Measurements from ENCODE around the gene APOBEC4. TPM values are rescaled to one million over a fixed set of nuclear protein-coding genes. Genes with fewer than 3 reads are reported as not detected.

APOBEC4 gene
- total and polyA plus RNA-seq, 2 of the 4 experiments (the other 2 are of a cell fraction), result not detected

GRCh38 chr1:183635606-183636333 is 17.3 kb downstream of the APOBEC4 start, which contains the start of gene ARPC5:
Gene ARPC5, minus strand, starts transcription at chr1:183635783. Its CDS starts 124 bp downstream, at chr1:183635659.
- H2BK5ac ChIP-seq (ENCODE audit: low read depth, low read length, poor library complexity, severe bottlenecking), result peak within 1 kb of the TSS; percentile 93
- DNase-seq, result peak; percentile 98
- H2AFZ ChIP-seq (replicated peaks; ENCODE audit: low read length, poor library complexity), result peak within 1 kb of the TSS; percentile 95
- POLR2A ChIA-PET (ENCODE audit: unreplicated experiment), result interaction anchor here (0.5 kb wide), 1 partner anchor 422 kb away, joined by 5 read pairs; no protein-coding TSS in a partner anchor
- dilution Hi-C loops (cut with HindIII; ENCODE audit: low sequenced_read_pairs, unreplicated experiment), result no loop called here
- peaks cover 2% of the 10 kb centered on the region for H3K4me1 ChIP-seq (ENCODE audit: control insufficient read depth, insufficient read depth, low read length)
- H3K14ac ChIP-seq (replicated peaks; ENCODE audit: low read depth, low read length), result peak within 1 kb of the TSS; percentile 99
- no TSS peak for BruUV-seq (replicated peaks)
- peak within 1 kb of the TSS; percentile 95 for H4K91ac ChIP-seq (ENCODE audit: insufficient read depth, low read depth, low read length)
- H2AK5ac ChIP-seq (ENCODE audit: low read depth, low read length), result peak within 1 kb of the TSS; percentile 91
- intact Hi-C loops (cut with micrococcal nuclease), result loop anchor here (10.0 kb wide), 2 partner anchors 419 to 749 kb away; partner anchors contain the start of genes C1orf21 and TSEN15
- H3K4me2 ChIP-seq (ENCODE audit: low read depth, low read length), result peak within 1 kb of the TSS; percentile 99
- no peaks in the 10 kb centered on the region for H3K27me3 ChIP-seq (ENCODE audit: control insufficient read depth, insufficient read depth, low read length)
- H3K4me3 ChIP-seq (ENCODE audit: insufficient read depth, low read depth, low read length), result peak within 1 kb of the TSS; percentile 85
- peak within 1 kb of the TSS; percentile 90 to 95 for H4K8ac ChIP-seq (ENCODE audit: low read depth in 2 of 2, low read length in 2 of 2)
- H3K18ac ChIP-seq (ENCODE audit: low read depth, low read length), result peak within 1 kb of the TSS; percentile 88
- peaks cover 2 to 21% of the 10 kb centered on the region in 2 experiments for H3K79me1 ChIP-seq (ENCODE audit: low read depth in 1 of 2, low read length in 2 of 2)
- H3K36me3 ChIP-seq (ENCODE audit: control insufficient read depth, insufficient read depth, low read length), result peaks cover 3% of the 10 kb centered on the region; the same call in 1 of the 2 replicates
- peaks cover 11% of the 10 kb centered on the region; the same call in 1 of the 2 replicates for H4K20me1 ChIP-seq (ENCODE audit: insufficient read depth, low read length)
- 1% methylated on average over 24 of the region's 65 CpGs; no CpG with 5 or more reads in 1 of the 2 experiments for WGBS, 2 experiments (ENCODE audit: extremely low coverage in 2 of 2, insufficient read length in 1 of 2)
- H2BK15ac ChIP-seq (ENCODE audit: low read depth, low read length), result no peak within 1 kb of the TSS; the same call in 2 of the 3 replicates
- H4K5ac ChIP-seq (ENCODE audit: low read depth, low read length), result peak within 1 kb of the TSS; percentile 86
- H3K27ac ChIP-seq (ENCODE audit: insufficient read depth, low read length), result peak within 1 kb of the TSS; percentile 96
- H3K23ac ChIP-seq (ENCODE audit: low read depth, low read length), result peak within 1 kb of the TSS; percentile 98
- peak; percentile 85 for ATAC-seq (ENCODE audit: low read depth)
- H3K56ac ChIP-seq (ENCODE audit: extremely low read depth, insufficient read depth, low read length), result peak within 1 kb of the TSS; percentile 92
- H3K9me1 ChIP-seq (ENCODE audit: insufficient read depth, low read length), result 0 out of 2 replicates have a peak, but pooled peaks cover 3% of the 10 kb centered on the region
- no peak within 1 kb of the TSS for H2BK20ac ChIP-seq (ENCODE audit: low read depth, low read length)
- H2AK9ac ChIP-seq (replicated peaks; ENCODE audit: low read depth, low read length, poor library complexity), result peak within 1 kb of the TSS; percentile 86
- H3K9ac ChIP-seq (ENCODE audit: low read depth, low read length), result peak within 1 kb of the TSS; percentile 95
- peak within 1 kb of the TSS; percentile 98 for H3K4ac ChIP-seq (ENCODE audit: low read depth, low read length)
- H3K9me3 ChIP-seq (ENCODE audit: control insufficient read depth, insufficient read depth, low read length), result no peaks in the 10 kb centered on the region
- in situ Hi-C loops (cut with MboI; ENCODE audit: low sequenced_read_pairs), result no loop called here
- CTCF ChIA-PET, result interaction anchor here (0.6 to 1.0 kb wide), 2 partner anchors 19 to 117 kb away, joined by 4 to 6 read pairs; no protein-coding TSS in a partner anchor
- H2BK120ac ChIP-seq (ENCODE audit: low read depth, low read length), result peak within 1 kb of the TSS; percentile 75
- no peak; the same call in 1 of the 2 replicates for TF ChIP-seq NFE2L2 (IDR thresholded peaks at IDR 0.05; ENCODE audit: low read depth, low read length)
- 0 out of 2 replicates have a peak, but pooled peaks have one; percentile 47 for TF ChIP-seq BHLHE40 (IDR thresholded peaks at IDR 0.05; ENCODE audit: low read depth, low read length)
- TF ChIP-seq CHD1 (IDR thresholded peaks at IDR 0.05; ENCODE audit: low read depth, low read length), result no peak
- TF ChIP-seq SMC3 (IDR thresholded peaks at IDR 0.05; ENCODE audit: low read depth, low read length), result no peak
- TF ChIP-seq MAZ (IDR thresholded peaks at IDR 0.05; ENCODE audit: borderline replicate concordance, low read depth, low read length), result peak; percentile 96
- no peak for TF ChIP-seq RCOR1 (IDR thresholded peaks at IDR 0.05; ENCODE audit: insufficient replicate concordance, low read length)
- peak; percentile 88 for TF ChIP-seq POLR2A (IDR thresholded peaks at IDR 0.05; ENCODE audit: low read depth, low read length)
- TF ChIP-seq MXI1 (IDR thresholded peaks at IDR 0.05; ENCODE audit: borderline replicate concordance, low read depth, low read length), result peak; percentile 46; the same call in 1 of the 2 replicates
- no peak for TF ChIP-seq ELK1 (IDR thresholded peaks at IDR 0.05; ENCODE audit: borderline replicate concordance, low read depth, low read length)
- peak; percentile 77 for TF ChIP-seq CEBPB (IDR thresholded peaks at IDR 0.05; ENCODE audit: low read depth, low read length)
- no peak for TF ChIP-seq CTCF (conservative IDR thresholded peaks at IDR 0.05; ENCODE audit: low read depth, low read length)
- peak; percentile 97 for TF ChIP-seq USF2 (IDR thresholded peaks at IDR 0.05; ENCODE audit: low read depth, low read length)
- TF ChIP-seq RAD21 (IDR thresholded peaks at IDR 0.05; ENCODE audit: low read length), result 0 out of 2 replicates have a peak, but pooled peaks have one; percentile 2
